GM10266 (cell line): ENCODE results near the gene TMEM132E.
A peak's percentile ranks its signal among the peaks of the same experiment; 100 is the strongest.

Experiments
- DNase-seq: peaks from one replicate; pipeline ENCODE4 v3.0.0; 2012; ENCODE audit errors: extremely low spot score
- CTCF ChIP-seq: IDR thresholded peaks from 2 replicates; pipeline ENCODE4 v1.5.1; 2012; ENCODE audit warnings: mild to moderate bottlenecking, low read depth; ENCODE audit not compliant: control insufficient read depth, insufficient read depth; ENCODE audit errors: missing control alignments

The TMEM132E gene

DNA sequence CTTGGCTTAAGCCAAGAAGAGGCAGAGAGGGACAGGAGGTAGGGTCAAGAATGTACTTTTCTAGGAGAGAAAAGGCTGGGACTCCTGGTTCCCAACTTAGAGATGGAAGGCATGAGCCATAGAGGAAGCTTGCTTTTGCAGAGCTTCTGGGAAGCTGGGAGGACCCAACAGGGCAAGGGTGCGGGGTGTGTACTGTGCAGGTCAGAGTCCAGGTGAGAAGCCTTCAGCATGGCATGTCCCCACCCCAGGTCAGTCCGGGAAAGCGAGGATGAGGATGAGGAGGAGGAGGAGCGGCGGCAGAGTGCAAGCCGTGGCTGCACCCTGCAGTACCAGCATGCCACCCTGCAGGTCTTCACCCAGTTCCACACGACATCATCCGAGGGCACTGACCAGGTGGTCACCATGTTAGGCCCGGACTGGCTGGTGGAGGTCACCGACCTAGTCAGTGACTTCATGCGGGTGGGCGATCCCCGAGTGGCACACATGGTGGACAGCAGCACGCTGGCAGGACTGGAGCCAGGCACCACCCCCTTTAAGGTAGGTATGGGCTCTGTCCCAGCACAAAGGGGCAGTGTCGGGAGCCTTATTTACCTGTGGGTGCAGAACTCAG is 55.3 kb downstream of the TMEM132E start:
- no peak for TF ChIP-seq CTCF

DNA sequence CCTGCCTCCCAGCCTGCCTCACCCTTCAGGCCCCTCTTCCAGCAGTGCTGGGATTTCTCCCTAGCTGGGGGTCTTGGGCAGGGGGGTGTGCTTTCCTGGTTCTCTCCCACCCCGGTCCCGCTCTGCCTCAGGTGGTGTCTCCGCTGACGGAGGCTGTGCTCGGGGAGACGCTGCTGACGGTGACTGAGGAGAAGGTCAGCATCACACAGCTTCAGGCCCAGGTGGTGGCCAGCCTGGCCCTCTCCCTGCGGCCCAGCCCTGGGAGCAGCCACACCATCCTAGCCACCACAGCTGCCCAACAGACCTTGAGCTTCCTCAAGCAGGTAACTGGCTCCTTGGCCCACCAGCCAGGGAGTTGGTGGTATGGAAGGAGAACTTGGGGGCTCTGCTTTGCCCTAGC is 56.5 kb downstream of the TMEM132E start:
- no peak for DNase-seq
- no peak for TF ChIP-seq CTCF

More for the DNA sequence above, 55.3 kb downstream of the TMEM132E start:
- no peak for DNase-seq

DNA sequence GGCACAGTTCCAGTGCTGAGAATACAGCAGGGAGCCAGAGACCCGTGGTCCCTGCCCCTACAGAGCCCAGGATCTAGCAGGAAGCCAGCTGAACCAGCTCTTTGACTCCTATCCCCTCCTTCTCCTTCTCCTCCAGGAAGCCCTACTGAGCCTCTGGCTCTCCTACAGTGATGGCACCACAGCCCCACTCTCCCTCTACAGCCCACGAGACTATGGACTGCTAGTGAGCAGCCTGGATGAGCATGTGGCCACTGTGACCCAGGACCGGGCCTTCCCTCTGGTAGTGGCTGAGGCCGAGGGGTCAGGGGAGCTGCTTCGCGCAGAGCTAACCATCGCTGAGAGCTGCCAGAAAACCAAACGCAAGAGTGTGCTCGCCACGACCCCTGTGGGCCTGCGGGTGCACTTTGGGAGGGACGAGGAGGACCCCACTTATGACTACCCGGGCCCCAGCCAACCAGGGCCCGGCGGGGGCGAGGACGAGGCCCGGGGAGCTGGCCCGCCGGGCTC is 57.7 kb downstream of the TMEM132E start:
- no peak for DNase-seq

DNA sequence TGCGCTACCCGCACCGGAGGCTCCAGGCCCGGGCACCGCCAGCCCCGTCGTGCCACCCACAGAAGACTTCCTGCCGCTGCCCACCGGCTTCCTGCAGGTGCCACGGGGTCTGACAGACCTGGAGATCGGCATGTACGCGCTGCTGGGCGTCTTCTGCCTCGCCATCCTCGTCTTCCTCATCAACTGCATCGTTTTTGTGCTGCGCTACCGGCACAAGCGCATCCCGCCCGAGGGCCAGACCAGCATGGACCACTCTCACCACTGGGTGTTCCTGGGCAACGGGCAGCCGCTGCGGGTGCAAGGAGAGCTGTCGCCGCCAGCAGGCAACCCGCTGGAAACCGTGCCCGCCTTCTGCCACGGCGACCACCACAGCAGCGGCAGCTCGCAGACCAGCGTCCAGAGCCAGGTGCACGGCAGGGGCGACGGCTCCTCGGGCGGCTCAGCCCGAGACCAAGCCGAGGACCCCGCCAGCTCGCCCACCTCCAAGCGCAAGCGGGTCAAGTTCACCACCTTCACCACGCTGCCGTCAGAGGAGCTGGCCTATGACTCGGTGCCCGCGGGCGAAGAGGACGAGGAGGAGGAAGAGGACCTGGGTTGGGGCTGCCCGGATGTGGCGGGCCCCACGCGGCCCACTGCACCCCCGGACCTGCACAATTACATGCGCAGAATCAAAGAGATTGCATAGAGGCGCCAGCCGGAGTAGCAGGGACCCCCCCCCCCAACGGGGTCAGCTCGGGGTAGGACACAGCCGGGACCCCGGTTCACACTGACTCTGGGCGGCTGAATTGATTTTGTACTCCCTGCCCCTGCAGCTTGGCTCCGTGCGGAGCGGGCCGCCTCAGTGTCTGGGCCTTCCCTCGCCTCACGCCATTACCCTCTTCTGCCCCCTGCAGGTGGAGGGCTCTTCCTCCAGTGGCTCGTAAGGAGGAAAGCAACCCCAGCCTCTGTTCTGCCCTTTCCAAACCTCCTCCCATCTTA is 58.5 kb downstream of the TMEM132E start:
- DNase-seq = peak; percentile 85
- peak; percentile 86 for TF ChIP-seq CTCF

More for the DNA sequence above, 57.7 kb downstream of the TMEM132E start:
- no peak for TF ChIP-seq CTCF

- DNase-seq = no peak
- no peak for TF ChIP-seq CTCF
Observed at GRCh38 chr17:34638526-34639260, 59.3 kb downstream of the TMEM132E start.

DNA sequence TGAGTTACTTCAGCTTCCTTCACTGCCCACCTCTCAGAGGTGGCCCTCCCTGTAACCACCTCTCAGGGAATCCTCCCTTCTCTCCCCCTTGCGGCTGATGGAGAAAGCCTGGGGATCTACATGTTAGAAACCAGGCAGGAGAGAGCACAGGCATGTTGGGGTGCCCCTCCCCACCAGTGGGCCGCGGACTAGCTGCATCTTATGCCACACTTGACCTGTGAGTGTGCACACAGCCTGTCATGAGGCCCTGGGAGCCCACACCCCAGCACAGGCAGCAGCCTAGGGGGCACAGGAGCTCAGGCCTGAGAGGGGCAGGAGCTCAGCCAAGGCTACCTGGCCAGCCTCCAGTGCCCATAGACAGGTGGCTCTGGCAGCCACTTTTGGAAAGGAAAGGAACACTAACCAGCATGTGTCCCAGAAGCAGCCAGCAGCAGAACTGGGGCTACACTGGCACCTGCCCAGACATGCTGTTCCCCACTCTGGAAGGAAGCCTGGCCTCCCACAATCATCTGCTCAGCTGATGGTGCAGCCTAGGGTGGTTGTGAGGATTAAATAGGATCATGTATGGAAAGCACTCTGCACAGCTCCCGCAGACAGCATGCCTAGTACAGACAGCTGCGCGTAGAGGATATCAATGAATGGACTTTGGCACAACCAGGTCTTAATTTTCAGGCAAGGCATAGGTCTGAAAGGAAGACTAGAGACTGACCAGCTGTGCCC is 60.5 kb downstream of the TMEM132E start:
- no peak for DNase-seq
- TF ChIP-seq CTCF = no peak
